ENCODE results near the gene BCDIN3D. TPM values are rescaled to one million over a fixed set of nuclear protein-coding genes. Genes with fewer than 3 reads are reported as not detected.
A peak's percentile ranks its signal among the peaks of the same experiment; 100 is the strongest.

The BCDIN3D gene
- polyA plus RNA-seq, 1 of the 3 experiments (the other 2 are of a cell fraction) = 2.3 TPM

DNA sequence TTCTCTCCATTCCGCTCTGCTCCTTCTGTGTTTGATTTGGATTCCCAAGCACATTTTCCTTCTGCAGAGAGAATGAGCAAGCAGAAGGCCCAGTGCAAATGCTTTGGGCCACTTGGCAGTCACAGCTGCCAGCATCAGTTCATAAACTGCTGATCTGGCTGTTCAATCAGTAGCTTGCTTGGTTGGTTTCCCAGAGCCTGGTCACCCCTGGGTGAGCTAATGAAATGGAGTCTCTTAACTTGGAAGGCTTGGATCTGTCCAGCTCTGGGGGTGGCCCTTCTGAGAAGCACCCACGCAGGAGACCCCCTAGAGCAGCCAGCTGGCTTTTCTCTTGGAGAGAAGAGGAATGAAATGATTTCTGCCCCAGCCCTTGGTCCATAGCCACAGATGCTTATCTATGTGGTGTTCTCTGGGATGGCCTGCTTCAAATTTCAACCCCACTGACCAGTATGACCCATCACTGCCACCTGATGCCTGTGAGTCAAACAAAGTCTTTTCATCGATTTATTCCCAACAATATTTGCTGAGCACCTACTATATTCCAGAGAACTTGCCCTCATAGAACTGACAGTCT, 30.5 kb upstream of the BCDIN3D start (continued):
- TF ChIP-seq, protein P1, sequence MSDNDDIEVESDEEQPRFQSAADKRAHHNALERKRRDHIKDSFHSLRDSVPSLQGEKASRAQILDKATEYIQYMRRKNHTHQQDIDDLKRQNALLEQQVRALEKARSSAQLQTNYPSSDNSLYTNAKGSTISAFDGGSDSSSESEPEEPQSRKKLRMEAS (IDR thresholded peaks at IDR 0.05; ENCODE audit: low read depth) = peak; percentile 52
- TF ChIP-seq GABPA (IDR thresholded peaks at IDR 0.05; ENCODE audit: low read depth) = no peak
- TF ChIP-seq, protein P2, sequence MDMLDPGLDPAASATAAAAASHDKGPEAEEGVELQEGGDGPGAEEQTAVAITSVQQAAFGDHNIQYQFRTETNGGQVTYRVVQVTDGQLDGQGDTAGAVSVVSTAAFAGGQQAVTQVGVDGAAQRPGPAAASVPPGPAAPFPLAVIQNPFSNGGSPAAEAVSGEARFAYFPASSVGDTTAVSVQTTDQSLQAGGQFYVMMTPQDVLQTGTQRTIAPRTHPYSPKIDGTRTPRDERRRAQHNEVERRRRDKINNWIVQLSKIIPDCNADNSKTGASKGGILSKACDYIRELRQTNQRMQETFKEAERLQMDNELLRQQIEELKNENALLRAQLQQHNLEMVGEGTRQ (IDR thresholded peaks at IDR 0.05; ENCODE audit: borderline replicate concordance, low read depth, low read length) = no peak
- no peak for TF ChIP-seq EZH2phosphoT487 (IDR thresholded peaks at IDR 0.05; ENCODE audit: borderline replicate concordance, low read depth)
- TF ChIP-seq, protein P3, sequence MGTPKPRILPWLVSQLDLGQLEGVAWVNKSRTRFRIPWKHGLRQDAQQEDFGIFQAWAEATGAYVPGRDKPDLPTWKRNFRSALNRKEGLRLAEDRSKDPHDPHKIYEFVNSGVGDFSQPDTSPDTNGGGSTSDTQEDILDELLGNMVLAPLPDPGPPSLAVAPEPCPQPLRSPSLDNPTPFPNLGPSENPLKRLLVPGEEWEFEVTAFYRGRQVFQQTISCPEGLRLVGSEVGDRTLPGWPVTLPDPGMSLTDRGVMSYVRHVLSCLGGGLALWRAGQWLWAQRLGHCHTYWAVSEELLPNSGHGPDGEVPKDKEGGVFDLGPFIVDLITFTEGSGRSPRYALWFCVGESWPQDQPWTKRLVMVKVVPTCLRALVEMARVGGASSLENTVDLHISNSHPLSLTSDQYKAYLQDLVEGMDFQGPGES (IDR thresholded peaks at IDR 0.05; ENCODE audit: low read depth, low read length) = no peak
- TF ChIP-seq RXRA (IDR thresholded peaks at IDR 0.05; ENCODE audit: borderline replicate concordance, low read depth) = no peak; the same call in 1 of the 2 replicates
- peak; percentile 96 for TF ChIP-seq TCF12 (IDR thresholded peaks at IDR 0.05)
- TF ChIP-seq NFIC (IDR thresholded peaks at IDR 0.05; ENCODE audit: borderline replicate concordance) = peak; percentile 90

DNA sequence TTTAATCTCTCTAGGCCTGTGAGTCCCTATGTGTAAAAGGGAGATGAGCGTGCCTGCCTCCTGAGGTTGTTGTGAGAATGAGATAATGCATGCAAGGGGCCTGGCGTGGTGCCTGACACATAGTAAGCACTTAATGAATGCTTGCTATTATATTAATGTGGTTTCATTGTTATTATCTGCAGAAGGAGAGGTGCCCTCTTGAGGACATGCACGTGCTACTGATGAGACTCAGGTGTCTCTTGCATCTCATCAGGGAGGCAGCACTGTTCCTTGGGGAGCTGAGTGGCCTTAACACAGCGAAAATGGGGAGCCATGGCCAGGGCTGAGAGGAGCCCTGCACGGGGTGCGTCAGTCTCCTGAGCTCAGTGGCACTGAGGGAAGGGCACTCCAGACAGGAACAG, 29.9 kb upstream of the BCDIN3D start:
- no peaks in the 10 kb centered on the region for H3K36me3 ChIP-seq (replicated peaks in 1 of 2; ENCODE audit: control insufficient read depth in 1 of 2, insufficient read depth in 2 of 2, low read length in 1 of 2)
- H2AFZ ChIP-seq (ENCODE audit: low read depth) = no peak overlapping the region
- 0 out of 2 replicates have a peak overlapping the region, but pooled peaks have one; percentile 19 for H3K4me2 ChIP-seq
- peak overlapping the region in 1 of 2 experiments; percentile 12; a peak in 1 of 4 replicates for H3K27ac ChIP-seq (ENCODE audit: low read depth in 2 of 2, low read length in 1 of 2)
- no peak for DNase-seq
- no peaks in the 10 kb centered on the region for H3K79me2 ChIP-seq (ENCODE audit: insufficient read depth)
- no peaks in the 10 kb centered on the region for H3K9me3 ChIP-seq
- no peak overlapping the region for H3K4me3 ChIP-seq (ENCODE audit: low read depth in 2 of 2, low read length in 1 of 2)
- H3K27me3 ChIP-seq (ENCODE audit: insufficient read depth) = no peaks in the 10 kb centered on the region
- CTCF ChIA-PET = interaction anchor here (1.0 to 14.1 kb wide), 9 partner anchors 17 to 198 kb away, joined by 3 to 312 read pairs (median 6); partner anchors contain the start of genes AQP6 and TMBIM6
- peaks cover 38 to 66% of the 10 kb centered on the region in 2 experiments for H3K4me1 ChIP-seq (ENCODE audit: control insufficient read depth in 1 of 2, insufficient read depth in 2 of 2, low read depth in 1 of 2, low read length in 1 of 2)
- TF ChIP-seq TCF12 (IDR thresholded peaks at IDR 0.05) (no peak), NFIC (IDR thresholded peaks at IDR 0.05; ENCODE audit: borderline replicate concordance) (peak; percentile 49; the same call in 1 of the 2 replicates)
- no peaks in the 10 kb centered on the region for H3K9me2 ChIP-seq
- WGBS (ENCODE audit: low lambda C conversion rate) = 75% methylated on average over 4 of the region's 6 CpGs
- H3K9ac ChIP-seq = no peak overlapping the region
- H3F3A ChIP-seq (replicated peaks; ENCODE audit: insufficient read depth) = peaks cover 21% of the 10 kb centered on the region
- POLR2A ChIA-PET = no interaction called here
- no peaks in the 10 kb centered on the region for H4K20me1 ChIP-seq (ENCODE audit: insufficient read depth)

DNA sequence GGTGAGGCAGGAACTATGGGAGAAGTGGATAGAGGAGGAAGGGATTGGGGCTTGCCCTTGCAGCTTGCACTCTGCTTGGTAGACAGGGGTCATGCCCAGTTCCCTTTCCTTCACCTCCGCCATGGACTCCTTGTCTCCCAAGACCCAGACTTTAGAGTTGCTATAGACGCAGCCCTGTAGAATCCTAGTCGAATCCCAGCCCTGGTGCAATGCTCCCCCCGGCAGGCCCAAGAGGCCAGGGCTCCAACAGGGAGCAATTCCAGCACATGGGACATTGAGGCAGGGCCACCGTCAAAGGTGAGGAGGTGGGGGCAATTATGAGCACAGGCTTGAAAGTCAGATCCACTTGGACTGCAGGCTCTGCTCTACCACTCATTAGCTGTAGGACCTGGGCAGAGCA, 29.5 kb upstream of the BCDIN3D start:
- ChIA-PET CTCF (interaction anchor here (0.9 to 14.1 kb wide), 8 partner anchors 9 to 198 kb away, joined by 3 to 312 read pairs (median 8); partner anchors contain the start of genes AQP6, ASIC1 and TMBIM6), POLR2A (interaction anchor here (1.2 kb wide), 1 partner anchor 134 kb away, joined by 3 read pairs; no protein-coding TSS in a partner anchor)
- Histone ChIP-seq H3K4me1 (ENCODE audit: control insufficient read depth in 1 of 2, insufficient read depth in 2 of 2, low read depth in 1 of 2, low read length in 1 of 2) (peaks cover 42 to 70% of the 10 kb centered on the region in 2 experiments), H3K9me3 (no peaks in the 10 kb centered on the region), H3K36me3 (replicated peaks in 1 of 2; ENCODE audit: control insufficient read depth in 1 of 2, insufficient read depth in 2 of 2, low read length in 1 of 2) (no peaks in the 10 kb centered on the region), H3K9me2 (no peaks in the 10 kb centered on the region), H3K79me2 (ENCODE audit: insufficient read depth) (no peaks in the 10 kb centered on the region), H3F3A (replicated peaks; ENCODE audit: insufficient read depth) (peaks cover 22% of the 10 kb centered on the region), H2AFZ (ENCODE audit: low read depth) (no peak overlapping the region), H4K20me1 (ENCODE audit: insufficient read depth) (no peaks in the 10 kb centered on the region), H3K9ac (no peak overlapping the region), H3K27me3 (ENCODE audit: insufficient read depth) (no peaks in the 10 kb centered on the region), H3K4me2 (0 out of 2 replicates have a peak overlapping the region, but pooled peaks have one; percentile 19), H3K27ac (ENCODE audit: low read depth in 2 of 2, low read length in 1 of 2) (no peak overlapping the region; a peak in 1 of 4 replicates), H3K4me3 (ENCODE audit: low read depth in 2 of 2, low read length in 1 of 2) (no peak overlapping the region)
- no peak for DNase-seq
- WGBS (ENCODE audit: low lambda C conversion rate) = 96% methylated on average over 4 of the region's 5 CpGs
- TF ChIP-seq FOXJ3 (CRISPR knock-in tag; IDR thresholded peaks at IDR 0.05) = no peak
- no peak for TF ChIP-seq YY1 (IDR thresholded peaks at IDR 0.05; ENCODE audit: low read depth)
- TF ChIP-seq SIN3A (IDR thresholded peaks at IDR 0.05; ENCODE audit: borderline replicate concordance, low read depth, low read length) = no peak
- no peak for TF ChIP-seq ELF1 (IDR thresholded peaks at IDR 0.05)
- TF ChIP-seq CHD2 (IDR thresholded peaks at IDR 0.05; ENCODE audit: low read length, partially characterized antibody) = no peak
- TF ChIP-seq GATA2 (CRISPR knock-in tag; IDR thresholded peaks at IDR 0.05) = no peak
- TF ChIP-seq, protein P4, sequence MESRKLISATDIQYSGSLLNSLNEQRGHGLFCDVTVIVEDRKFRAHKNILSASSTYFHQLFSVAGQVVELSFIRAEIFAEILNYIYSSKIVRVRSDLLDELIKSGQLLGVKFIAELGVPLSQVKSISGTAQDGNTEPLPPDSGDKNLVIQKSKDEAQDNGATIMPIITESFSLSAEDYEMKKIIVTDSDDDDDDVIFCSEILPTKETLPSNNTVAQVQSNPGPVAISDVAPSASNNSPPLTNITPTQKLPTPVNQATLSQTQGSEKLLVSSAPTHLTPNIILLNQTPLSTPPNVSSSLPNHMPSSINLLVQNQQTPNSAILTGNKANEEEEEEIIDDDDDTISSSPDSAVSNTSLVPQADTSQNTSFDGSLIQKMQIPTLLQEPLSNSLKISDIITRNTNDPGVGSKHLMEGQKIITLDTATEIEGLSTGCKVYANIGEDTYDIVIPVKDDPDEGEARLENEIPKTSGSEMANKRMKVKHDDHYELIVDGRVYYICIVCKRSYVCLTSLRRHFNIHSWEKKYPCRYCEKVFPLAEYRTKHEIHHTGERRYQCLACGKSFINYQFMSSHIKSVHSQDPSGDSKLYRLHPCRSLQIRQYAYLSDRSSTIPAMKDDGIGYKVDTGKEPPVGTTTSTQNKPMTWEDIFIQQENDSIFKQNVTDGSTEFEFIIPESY (IDR thresholded peaks at IDR 0.05; ENCODE audit: borderline replicate concordance, low read depth) = no peak
- TF ChIP-seq NRF1 (IDR thresholded peaks at IDR 0.05; ENCODE audit: low read depth, low read length) = no peak
